ENCODE data around the gene ARHGAP10.

The ARHGAP10 gene

GRCh38 chr4:147808447-147808846 is 76.6 kb downstream of the ARHGAP10 start:
- no peak for DNase-seq
- TF ChIP-seq GATA1 (IDR thresholded peaks at IDR 0.05; ENCODE audit: low read depth, low read length) (no peak), POLR2A (IDR thresholded peaks at IDR 0.05; ENCODE audit: low read length) (no peak)

GRCh38 chr4:147809211-147809610 is 77.3 kb downstream of the ARHGAP10 start:
- no peak for DNase-seq
- no peak for TF ChIP-seq GATA1 (IDR thresholded peaks at IDR 0.05; ENCODE audit: low read depth, low read length)

DNA sequence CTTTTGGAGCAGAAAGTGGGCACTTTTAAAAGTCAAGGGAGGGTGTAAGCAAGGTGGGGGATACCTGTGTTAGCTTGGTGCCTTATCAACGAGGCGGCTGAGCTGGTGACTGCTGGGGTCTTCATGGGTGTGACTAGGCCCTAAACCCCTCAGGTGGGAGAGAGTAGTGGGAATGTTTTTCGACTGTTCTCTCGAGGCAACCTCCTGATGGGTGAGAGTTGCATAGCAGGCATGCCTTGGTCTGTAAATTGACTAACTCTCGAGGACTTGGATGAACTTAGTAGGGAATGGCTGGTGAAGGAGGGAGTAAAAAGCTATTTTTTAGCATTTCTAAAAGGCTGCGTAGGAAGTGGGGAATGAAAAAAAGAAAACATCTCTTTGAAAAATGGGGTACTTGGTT is 80.0 kb downstream of the ARHGAP10 start:
- no peak for TF ChIP-seq POLR2A (IDR thresholded peaks at IDR 0.05; ENCODE audit: low read length)
- DNase-seq, result no peak

DNA sequence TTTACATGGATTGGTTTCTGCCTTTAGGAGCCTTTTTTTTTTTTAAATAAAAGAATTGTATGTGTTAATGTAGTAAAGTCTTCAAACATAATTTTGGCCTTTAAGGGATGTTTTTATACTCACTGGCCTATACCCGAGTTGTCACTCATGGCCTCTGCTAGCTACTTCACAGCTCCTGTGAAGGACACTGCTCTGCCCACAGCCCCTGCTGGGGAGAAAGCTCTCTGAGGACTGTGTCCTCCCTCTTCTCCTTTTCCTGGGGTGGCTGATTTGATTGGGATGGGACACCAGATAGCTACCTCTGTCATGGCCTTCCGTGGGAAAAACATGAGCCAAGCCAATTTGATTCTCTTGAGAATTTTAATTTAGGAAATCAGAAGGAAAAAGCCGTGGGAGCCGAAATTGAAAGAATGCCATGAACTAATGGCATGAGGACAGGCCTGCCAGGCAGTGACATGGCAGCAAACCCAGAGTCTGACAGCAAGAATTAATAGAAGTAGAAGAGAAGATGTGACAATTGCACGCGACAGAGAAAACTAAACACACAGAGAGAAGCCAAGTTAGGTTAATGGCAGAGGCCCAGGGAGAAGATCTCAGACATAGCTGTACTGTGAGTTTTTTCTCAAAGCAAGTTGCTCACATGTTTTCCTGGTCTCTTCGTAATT is 81.4 kb downstream of the ARHGAP10 start:
- no peak for DNase-seq
- TF ChIP-seq GATA1 (IDR thresholded peaks at IDR 0.05; ENCODE audit: low read depth, low read length) (no peak), POLR2A (IDR thresholded peaks at IDR 0.05; ENCODE audit: low read length) (no peak)

DNA sequence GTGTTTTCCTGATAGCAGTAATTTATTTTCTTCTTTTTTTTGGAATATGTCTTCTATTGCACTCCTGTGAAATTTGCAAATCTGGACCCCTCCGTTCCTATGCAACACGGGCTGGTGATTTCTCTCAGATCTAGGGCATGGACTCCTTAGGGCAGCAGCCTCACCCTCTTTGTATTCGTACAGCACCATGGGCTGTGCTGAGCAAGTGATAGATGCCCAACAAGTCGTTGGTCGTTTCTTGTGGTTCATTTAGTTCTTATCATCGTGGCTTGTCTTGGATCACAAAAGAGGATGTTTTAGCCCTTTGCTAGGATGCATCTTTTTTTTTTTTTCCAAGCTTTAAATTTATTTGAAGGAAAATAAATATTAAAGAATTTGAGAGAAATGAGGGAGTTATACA is 82.1 kb downstream of the ARHGAP10 start:
- TF ChIP-seq GATA1 (IDR thresholded peaks at IDR 0.05; ENCODE audit: low read depth, low read length), result no peak
- no peak for TF ChIP-seq POLR2A (IDR thresholded peaks at IDR 0.05; ENCODE audit: low read length)
- DNase-seq, result no peak

DNA sequence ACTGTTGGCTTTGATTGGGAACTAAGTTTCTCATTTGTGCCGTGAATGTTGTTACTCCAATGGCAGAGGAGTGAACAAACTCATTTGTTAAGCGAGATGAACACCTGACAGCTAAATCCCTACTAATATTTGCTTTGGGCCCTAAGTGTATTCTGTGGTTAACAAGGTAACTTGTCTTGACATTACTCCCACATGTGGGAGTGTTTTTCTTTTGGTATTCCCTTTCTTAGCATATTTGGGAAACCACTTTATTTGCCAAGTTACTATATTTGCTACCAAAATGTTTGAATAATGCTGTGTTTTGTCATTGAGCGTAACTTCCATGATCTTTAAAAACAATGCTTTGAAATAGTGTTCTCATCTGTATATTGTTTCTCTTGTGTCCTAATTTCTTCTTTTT is 82.5 kb downstream of the ARHGAP10 start:
- TF ChIP-seq GATA1 (IDR thresholded peaks at IDR 0.05; ENCODE audit: low read depth, low read length), result no peak
- no peak for TF ChIP-seq POLR2A (IDR thresholded peaks at IDR 0.05; ENCODE audit: low read length)
- no peak for DNase-seq

- TF ChIP-seq POLR2A (IDR thresholded peaks at IDR 0.05; ENCODE audit: low read length) (no peak), GATA1 (IDR thresholded peaks at IDR 0.05; ENCODE audit: low read depth, low read length) (no peak)
- no peak for DNase-seq
Observed at GRCh38 chr4:147815741-147816140, 83.9 kb downstream of the ARHGAP10 start.

DNA sequence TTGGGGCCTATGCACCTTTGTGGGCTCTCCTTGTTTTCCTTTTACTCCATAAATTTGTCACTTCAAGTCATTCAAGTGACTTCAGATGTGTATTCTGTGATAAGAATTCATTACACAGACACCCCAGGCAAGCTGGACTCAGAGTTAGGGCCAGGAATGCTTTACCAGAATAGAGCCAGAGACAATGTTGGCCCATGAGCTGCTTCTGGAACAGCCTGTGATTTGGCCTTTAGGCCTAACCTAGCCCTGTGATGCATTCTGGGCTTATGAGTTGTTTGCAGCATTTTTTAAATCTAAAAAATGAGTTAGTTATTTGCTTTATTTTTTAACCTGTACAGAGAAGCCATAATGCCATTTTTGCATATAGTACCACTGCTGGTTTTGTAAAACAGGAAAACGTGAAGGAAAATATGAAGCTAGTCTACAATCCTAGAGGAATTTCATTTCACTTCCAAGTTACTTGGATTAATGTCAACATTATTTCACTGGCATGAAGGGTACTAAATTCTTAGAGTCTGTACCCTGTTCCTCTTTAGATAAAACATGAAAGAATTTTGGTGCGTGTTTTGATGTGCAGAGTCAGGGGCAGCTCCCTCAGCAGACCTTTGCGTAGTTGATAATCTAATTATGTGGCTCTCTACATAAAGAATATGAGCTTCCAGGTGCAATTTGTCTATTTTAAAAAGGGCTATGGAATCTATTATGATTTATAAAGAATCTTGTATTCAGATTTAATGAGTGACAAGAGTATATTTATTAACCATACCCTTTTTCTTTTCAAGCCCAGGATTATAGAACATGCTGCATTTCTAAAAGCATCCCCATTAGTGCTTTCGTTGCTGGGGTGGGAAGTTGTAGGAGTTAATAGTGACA is 84.7 kb downstream of the ARHGAP10 start:
- no peak for TF ChIP-seq GATA1 (IDR thresholded peaks at IDR 0.05; ENCODE audit: low read depth, low read length)
- TF ChIP-seq POLR2A (IDR thresholded peaks at IDR 0.05; ENCODE audit: low read length), result no peak

DNA sequence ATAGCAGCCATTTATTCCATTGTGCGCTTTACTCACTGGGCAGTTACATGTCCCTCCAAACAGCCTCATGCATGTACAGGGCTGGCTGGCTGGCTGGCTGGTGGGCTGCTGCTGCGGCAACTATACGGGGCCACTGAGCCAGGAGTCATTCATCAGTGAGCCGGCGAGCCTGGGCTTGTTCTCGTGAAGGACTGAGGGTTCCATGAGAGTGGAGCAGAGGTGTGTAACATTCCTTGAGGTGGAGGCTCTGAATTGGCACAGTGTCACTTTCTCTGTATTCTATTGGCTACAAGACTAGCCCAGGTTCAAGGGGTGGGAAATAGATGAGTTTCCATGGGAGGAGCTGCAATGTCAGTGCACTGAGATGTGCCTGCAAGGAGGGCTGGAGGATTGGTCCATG is 89.1 kb downstream of the ARHGAP10 start:
- TF ChIP-seq GATA1 (IDR thresholded peaks at IDR 0.05; ENCODE audit: low read depth, low read length) (no peak), POLR2A (IDR thresholded peaks at IDR 0.05; ENCODE audit: low read length) (no peak)
- DNase-seq, result no peak

More for the DNA sequence above, 84.7 kb downstream of the ARHGAP10 start:
- no peak for DNase-seq

DNA sequence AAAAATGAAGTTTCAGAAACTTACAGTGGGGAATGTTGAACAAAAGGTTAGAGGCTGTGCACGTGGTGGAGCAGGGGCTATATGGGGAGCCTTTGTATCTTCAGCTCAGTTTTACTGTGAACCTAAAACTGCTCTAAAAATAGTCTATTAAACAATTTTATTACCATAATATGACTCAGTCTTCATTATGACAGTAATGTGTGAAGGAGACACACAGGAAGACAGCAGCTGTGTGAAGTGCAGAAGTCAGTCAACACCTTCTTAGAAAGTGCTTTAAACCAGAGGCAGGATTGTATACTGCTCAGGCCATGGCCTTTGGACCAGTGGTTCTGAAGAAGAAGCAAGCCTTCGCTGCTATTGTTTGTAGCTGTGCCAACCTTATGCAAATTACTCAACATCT is 89.7 kb downstream of the ARHGAP10 start:
- no peak for TF ChIP-seq GATA1 (IDR thresholded peaks at IDR 0.05; ENCODE audit: low read depth, low read length)
- TF ChIP-seq POLR2A (IDR thresholded peaks at IDR 0.05; ENCODE audit: low read length), result no peak
- DNase-seq, result no peak

GRCh38 chr4:147822128-147822527 is 90.2 kb downstream of the ARHGAP10 start:
- TF ChIP-seq GATA1 (IDR thresholded peaks at IDR 0.05; ENCODE audit: low read depth, low read length) (no peak), POLR2A (IDR thresholded peaks at IDR 0.05; ENCODE audit: low read length) (no peak)

GRCh38 chr4:147823130-147823529 is 91.2 kb downstream of the ARHGAP10 start:
- no peak for DNase-seq
- TF ChIP-seq GATA1 (IDR thresholded peaks at IDR 0.05; ENCODE audit: low read depth, low read length) (no peak), POLR2A (IDR thresholded peaks at IDR 0.05; ENCODE audit: low read length) (no peak)

More at GRCh38 chr4:147822128-147822527, 90.2 kb downstream of the ARHGAP10 start:
- no peak for DNase-seq

DNA sequence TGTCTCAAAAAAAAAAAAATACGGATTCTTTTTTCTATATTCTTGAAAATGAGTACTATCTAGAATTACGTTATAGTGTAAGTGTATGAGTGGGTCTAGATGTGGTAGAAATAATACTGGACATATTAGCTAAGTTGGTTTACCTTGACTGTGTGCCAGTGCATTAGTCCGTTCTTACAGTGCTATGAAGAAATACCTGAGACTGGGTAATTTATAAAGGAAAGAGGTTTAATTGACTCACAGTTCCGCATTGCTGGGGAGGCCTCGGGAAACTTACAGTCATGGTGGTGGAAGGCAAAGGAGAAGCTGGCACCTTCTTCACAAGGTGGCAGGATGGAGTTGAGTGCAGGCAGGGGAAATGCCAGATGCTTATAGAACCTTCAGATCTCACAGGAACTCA is 92.4 kb downstream of the ARHGAP10 start:
- DNase-seq, result no peak
- TF ChIP-seq GATA1 (IDR thresholded peaks at IDR 0.05; ENCODE audit: low read depth, low read length) (no peak), POLR2A (IDR thresholded peaks at IDR 0.05; ENCODE audit: low read length) (no peak)

DNA sequence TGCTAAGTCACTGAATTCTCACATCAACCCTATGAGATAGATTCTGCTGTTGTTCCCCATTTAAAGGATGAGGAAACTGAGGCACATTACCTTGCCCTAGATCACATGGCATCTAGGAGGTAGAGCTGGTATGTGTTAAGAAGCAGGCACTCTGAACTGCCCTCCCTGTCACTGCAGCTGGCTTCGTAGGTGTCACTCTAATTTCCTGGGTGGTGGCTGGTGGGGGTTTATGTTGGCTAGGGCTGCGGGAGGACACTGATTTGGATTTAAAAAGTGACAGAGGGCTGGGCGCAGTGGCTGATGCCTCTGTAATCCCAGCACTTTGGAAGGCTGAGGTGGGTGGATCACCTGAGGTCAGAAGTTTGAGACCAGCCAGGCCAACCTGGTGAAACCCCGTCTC is 93.0 kb downstream of the ARHGAP10 start:
- DNase-seq, result no peak
- TF ChIP-seq POLR2A (IDR thresholded peaks at IDR 0.05; ENCODE audit: low read length) (no peak), GATA1 (IDR thresholded peaks at IDR 0.05; ENCODE audit: low read depth, low read length) (no peak)

Data from erythroblast (primary cell).